SK-N-SH (cell line): ENCODE measurements around the gene ARHGEF10L. TPM values are rescaled to one million over a fixed set of nuclear protein-coding genes. Genes with fewer than 3 reads are reported as not detected.

ENCODE experiments used
- CTCF ChIA-PET: fragments of 300-600, 350-600 bp; formaldehyde crosslinking; extraction: SDS; loops from one replicate; lab custom pipeline; 2021; lab: Yijun Ruan, JAX
- POLR2A ChIA-PET: fragments of 350-600 bp; sonication (Branson Sonifier 250); formaldehyde crosslinking; extraction: SDS; loops from one replicate; lab custom pipeline; 2020; ENCODE audit warnings: antibody characterized with exemption, inconsistent platforms; lab: Yijun Ruan, JAX
- DNase-seq: peaks from one replicate; pipeline ENCODE4 v3.0.0; 2012
- H2AFZ ChIP-seq: fragments of 200-600 bp; sonication (generic); 2 replicates; pipeline ENCODE4 v1.8.1; 2016; ENCODE audit warnings: antibody characterized with exemption, mild to moderate bottlenecking, low read depth
- H3F3A ChIP-seq: fragments of 200-600 bp; sonication (generic); replicated peaks from 2 replicates; pipeline ENCODE3; 2016; ENCODE audit warnings: antibody characterized with exemption, mild to moderate bottlenecking; ENCODE audit not compliant: insufficient read depth
- H3K27ac ChIP-seq, 2 experiments: fragments of 200-500 bp in 1 of 2; fragments of 200-600 bp in 1 of 2; sonication (Bioruptor generic) in 1 of 2; sonication (generic), shearing (Covaris generic) in 1 of 2; 2 replicates each; pipeline versions ENCODE4 v1.5.1 to v1.6.1; 2014 to 2016; ENCODE audit warnings: low read depth in 2 of 2, inconsistent platforms in 1 of 2, low read length in 1 of 2, mild to moderate bottlenecking in 1 of 2, mixed read lengths in 1 of 2
- H3K27me3 ChIP-seq: fragments of 200-600 bp; sonication (generic), shearing (Covaris generic); 2 replicates; pipeline ENCODE4 v1.6.1; 2016; ENCODE audit warnings: mixed run types; ENCODE audit not compliant: insufficient read depth
- H3K36me3 ChIP-seq, 2 experiments: fragments of 200-500 bp in 1 of 2; fragments of 200-600 bp in 1 of 2; sonication (Bioruptor generic) in 1 of 2; sonication (generic) in 1 of 2; replicated peaks in 1 of 2; 2 replicates each; pipeline versions ENCODE3 to v1.5.1; 2014 to 2016; ENCODE audit warnings: low read length in 1 of 2, mild to moderate bottlenecking in 1 of 2; ENCODE audit not compliant: insufficient read depth in 2 of 2, control insufficient read depth in 1 of 2
- H3K4me1 ChIP-seq, 2 experiments: fragments of 200-500 bp in 1 of 2; fragments of 200-600 bp in 1 of 2; sonication (Bioruptor generic) in 1 of 2; sonication (generic), shearing (Covaris generic) in 1 of 2; 2 replicates each; pipeline versions ENCODE4 v1.5.1 to v1.6.1; 2014 to 2016; ENCODE audit warnings: low read depth in 1 of 2, low read length in 1 of 2, mixed run types in 1 of 2; ENCODE audit not compliant: insufficient read depth in 2 of 2, control insufficient read depth in 1 of 2
- H3K4me2 ChIP-seq: fragments of 200-600 bp; sonication (generic), shearing (Covaris generic); 2 replicates; pipeline ENCODE4 v1.6.1; 2017; ENCODE audit warnings: mixed run types
- H3K4me3 ChIP-seq, 2 experiments: fragments of 200-500 bp in 1 of 2; fragments of 200-600 bp in 1 of 2; sonication (Bioruptor generic) in 1 of 2; sonication (generic), shearing (Covaris generic) in 1 of 2; 2 replicates each; pipeline versions ENCODE4 v1.5.1 to v1.8.1; 2014 to 2016; ENCODE audit warnings: low read depth in 2 of 2, inconsistent platforms in 1 of 2, low read length in 1 of 2, mild to moderate bottlenecking in 1 of 2, mixed read lengths in 1 of 2, moderate library complexity in 1 of 2
- H3K79me2 ChIP-seq: fragments of 200-600 bp; sonication (generic); 2 replicates; pipeline ENCODE4 v1.8.1; 2017; ENCODE audit warnings: mild to moderate bottlenecking; ENCODE audit not compliant: insufficient read depth
- H3K9ac ChIP-seq: fragments of 200-600 bp; sonication (generic); 2 replicates; pipeline ENCODE4 v1.6.1; 2017; ENCODE audit warnings: mixed run types
- H3K9me2 ChIP-seq: fragments of 200-600 bp; sonication (generic); 2 replicates; pipeline ENCODE4 v1.6.1; 2017; ENCODE audit warnings: mixed run types
- H3K9me3 ChIP-seq: fragments of 200-600 bp; sonication (generic); 2 replicates; pipeline ENCODE4 v1.6.1; 2017; ENCODE audit warnings: mixed run types, mild to moderate bottlenecking, moderate library complexity
- H4K20me1 ChIP-seq: fragments of 200-600 bp; sonication (generic); 2 replicates; pipeline ENCODE4 v1.6.1; 2017; ENCODE audit warnings: mild to moderate bottlenecking, mixed run types; ENCODE audit not compliant: insufficient read depth
- CHD2 ChIP-seq: fragments of 150-350 bp; IDR thresholded peaks from 2 replicates; pipeline ENCODE4 v1.6.1; 2018; ENCODE audit warnings: low read length; ENCODE audit not compliant: partially characterized antibody
- ELF1 ChIP-seq: IDR thresholded peaks from 2 replicates; pipeline ENCODE4 v1.4.0; 2012
- EP300 ChIP-seq, 2 experiments: IDR thresholded peaks; 2 replicates each; pipeline versions ENCODE4 v1.4.0 to v1.6.1; 2012; ENCODE audit warnings: borderline replicate concordance in 1 of 2, low read depth in 1 of 2, low read length in 1 of 2
- EZH2phosphoT487 ChIP-seq: fragments of 200-600 bp; sonication (generic); IDR thresholded peaks from 2 replicates; pipeline ENCODE4 v1.6.1; 2017; ENCODE audit warnings: low read depth, mixed run types, mild to moderate bottlenecking, antibody characterized with exemption, moderate library complexity, borderline replicate concordance
- FOSL2 ChIP-seq: IDR thresholded peaks from 2 replicates; pipeline ENCODE4 v1.4.0; 2012; ENCODE audit warnings: low read depth, mild to moderate bottlenecking, moderate library complexity, borderline replicate concordance
- FOXJ3 ChIP-seq: sonication (generic); formaldehyde crosslinking; IDR thresholded peaks from 2 replicates; pipeline ENCODE4 v1.5.1; 2020; ENCODE audit warnings: mild to moderate bottlenecking, missing genetic modification reagents
- FOXM1 ChIP-seq: IDR thresholded peaks from 2 replicates; pipeline ENCODE4 v1.4.0; 2012; ENCODE audit warnings: low read depth, mild to moderate bottlenecking
- IRF3 ChIP-seq: fragments of 150-350 bp; IDR thresholded peaks from 2 replicates; pipeline ENCODE4 v1.6.1; 2016; ENCODE audit warnings: mild to moderate bottlenecking, low read depth, low read length
- JUND ChIP-seq: IDR thresholded peaks from 2 replicates; pipeline ENCODE4 v1.4.0; 2012
- MAX ChIP-seq: IDR thresholded peaks from 2 replicates; pipeline ENCODE4 v1.4.0; 2012; ENCODE audit warnings: low read depth
- NFIC ChIP-seq: IDR thresholded peaks from 2 replicates; pipeline ENCODE4 v1.4.0; 2012; ENCODE audit warnings: borderline replicate concordance
- PBX3 ChIP-seq: IDR thresholded peaks from 2 replicates; pipeline ENCODE4; 2012
- POLR2AphosphoS5 ChIP-seq: IDR thresholded peaks from 2 replicates; pipeline ENCODE4 v1.6.1; 2012; ENCODE audit warnings: low read depth, low read length
- RAD21 ChIP-seq: IDR thresholded peaks from 2 replicates; pipeline ENCODE4 v1.6.1; 2012; ENCODE audit warnings: mild to moderate bottlenecking, low read length
- RCOR1 ChIP-seq: fragments of 150-350 bp; IDR thresholded peaks from 2 replicates; pipeline ENCODE4 v1.6.1; 2017; ENCODE audit warnings: antibody characterized with exemption, low read length
- REST ChIP-seq: IDR thresholded peaks from 2 replicates; pipeline ENCODE4 v1.6.1; 2012; ENCODE audit warnings: mild to moderate bottlenecking, low read depth, low read length, moderate library complexity
- RFX5 ChIP-seq: IDR thresholded peaks from 2 replicates; pipeline ENCODE4 v1.6.1; 2012; ENCODE audit warnings: mild to moderate bottlenecking, improper control_type of control experiment, low read length
- RXRA ChIP-seq: IDR thresholded peaks from 2 replicates; pipeline ENCODE4 v1.4.0; 2012; ENCODE audit warnings: low read depth, mild to moderate bottlenecking, borderline replicate concordance
- SIN3A ChIP-seq: IDR thresholded peaks from 2 replicates; pipeline ENCODE4 v1.6.1; 2012; ENCODE audit warnings: low read depth, mild to moderate bottlenecking, low read length, moderate library complexity, borderline replicate concordance
- TCF12 ChIP-seq: IDR thresholded peaks from 2 replicates; pipeline ENCODE4 v1.4.0; 2012
- TEAD4 ChIP-seq: IDR thresholded peaks from 2 replicates; pipeline ENCODE4 v1.4.0; 2012; ENCODE audit warnings: mild to moderate bottlenecking, borderline replicate concordance; ENCODE audit not compliant: insufficient read depth
- ZBTB33 ChIP-seq: IDR thresholded peaks from 2 replicates; pipeline ENCODE4 v1.4.0; 2012; ENCODE audit warnings: low read depth, borderline replicate concordance
- WGBS: methylation state at CpG from one replicate; pipeline ENCODE4 v1.1.6; 2017; ENCODE audit warnings: low lambda C conversion rate; 5-methylcytosine and 5-hydroxymethylcytosine counted together
- polyA plus RNA-seq, 3 experiments: library from polyadenylated mRNA; depleted of rRNA; stranded (reverse); fragments of >200 nt; gene quantifications; 2 replicates each; pipeline ENCODE4 v1.2.3, GENCODE V29; 2012

Gene ARHGEF10L
- polyA plus RNA-seq, 1 of the 3 experiments (the other 2 are of a cell fraction), result 12.5 TPM

GRCh38 chr1:17724150-17724549 lies 184.7 kb downstream of the ARHGEF10L start (continued):
- TF ChIP-seq ZBTB33, result no peak
- TF ChIP-seq FOSL2, result no peak
- TF ChIP-seq FOXJ3, result no peak
- TF ChIP-seq ELF1, result no peak
- TF ChIP-seq RAD21, result no peak
- TF ChIP-seq PBX3, result no peak
- TF ChIP-seq FOXM1, result no peak
- TF ChIP-seq JUND, result no peak
- TF ChIP-seq POLR2AphosphoS5, result no peak
- TF ChIP-seq TEAD4, result no peak
- TF ChIP-seq REST, result no peak

- Histone ChIP-seq H3K27me3 (no peaks in the 10 kb centered on the region), H3K9me3 (no peaks in the 10 kb centered on the region), H3K4me2 (no peak overlapping the region), H3K36me3 (no peaks in the 10 kb centered on the region), H3K4me1 (peaks cover 0 to 11% of the 10 kb centered on the region in 2 experiments; a peak in 1 of 4 replicates), H3F3A (no peaks in the 10 kb centered on the region), H3K27ac (no peak overlapping the region), H3K9ac (no peak overlapping the region), H2AFZ (no peak overlapping the region), H3K9me2 (no peaks in the 10 kb centered on the region), H4K20me1 (no peaks in the 10 kb centered on the region), H3K79me2 (no peaks in the 10 kb centered on the region), H3K4me3 (no peak overlapping the region)
- POLR2A ChIA-PET, result no interaction called here
- no peak for DNase-seq
- CTCF ChIA-PET, result interaction anchor here (1.0 to 1.7 kb wide), 5 partner anchors 15 to 184 kb away, joined by 3 to 8 read pairs (median 3); no protein-coding TSS in a partner anchor
- WGBS, result 76% methylated on average over 9 of the region's 9 CpGs
- TF ChIP-seq RFX5 (no peak), ELF1 (no peak), EZH2phosphoT487 (no peak), JUND (no peak), SIN3A (no peak), TEAD4 (no peak), FOXM1 (no peak), TCF12 (no peak), EP300 (IDR thresholded peaks at IDR 0.05; ENCODE audit: borderline replicate concordance in 1 of 2, low read depth in 1 of 2, low read length in 1 of 2) (no peak), NFIC (no peak), IRF3 (no peak), CHD2 (no peak), RCOR1 (no peak), FOXJ3 (no peak), MAX (no peak), RXRA (no peak)
These were observed 185.7 kb downstream of the ARHGEF10L start for GRCh38 chr1:17725084-17725719.
